Tibial nerve (tissue), 3 donors: Measurements from ENCODE around the gene SGMS2.

Experiments
- POLR2A ChIP-seq, 2 donors: fragments of 450-650 bp; IDR thresholded peaks; one replicate each; pipeline ENCODE4 v1.6.1; 2017; ENCODE audit warnings: antibody characterized with exemption in 2 of 2, mild to moderate bottlenecking in 2 of 2, moderate library complexity in 2 of 2
- TF ChIP-seq, protein P1 (sequence below), 5 experiments: fragments of 200-600 bp in 3 of 5; fragments of 450-650 bp in 2 of 5; sonication (generic) in 3 of 5; IDR thresholded peaks; one replicate each; pipeline ENCODE4 v1.5.1; 2016 to 2019; ENCODE audit warnings: antibody characterized with exemption in 5 of 5, mild to moderate bottlenecking in 3 of 5, moderate library complexity in 2 of 5

DNA sequence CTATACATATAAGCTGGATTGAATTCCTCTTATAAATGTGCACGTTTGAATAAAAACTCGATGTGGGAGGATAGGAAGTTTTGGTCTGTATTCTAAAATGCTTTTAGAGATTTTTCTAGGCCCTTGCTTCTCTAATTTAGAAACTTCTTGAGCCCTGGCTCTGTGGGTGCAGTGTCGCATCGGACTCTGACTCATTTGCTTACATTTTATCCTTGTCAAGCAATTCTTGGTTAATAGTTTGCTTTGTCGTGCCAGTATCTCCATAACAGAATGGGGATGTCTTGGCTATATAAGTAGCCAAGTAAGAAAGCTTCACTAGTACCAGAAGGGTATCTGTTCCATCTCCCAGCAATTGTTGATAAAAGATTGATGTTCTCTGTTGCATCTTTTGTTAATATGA, 10.7 kb downstream of the SGMS2 start:
- TF ChIP-seq POLR2A (IDR thresholded peaks at IDR 0.05): no peak
- TF ChIP-seq, protein P1, sequence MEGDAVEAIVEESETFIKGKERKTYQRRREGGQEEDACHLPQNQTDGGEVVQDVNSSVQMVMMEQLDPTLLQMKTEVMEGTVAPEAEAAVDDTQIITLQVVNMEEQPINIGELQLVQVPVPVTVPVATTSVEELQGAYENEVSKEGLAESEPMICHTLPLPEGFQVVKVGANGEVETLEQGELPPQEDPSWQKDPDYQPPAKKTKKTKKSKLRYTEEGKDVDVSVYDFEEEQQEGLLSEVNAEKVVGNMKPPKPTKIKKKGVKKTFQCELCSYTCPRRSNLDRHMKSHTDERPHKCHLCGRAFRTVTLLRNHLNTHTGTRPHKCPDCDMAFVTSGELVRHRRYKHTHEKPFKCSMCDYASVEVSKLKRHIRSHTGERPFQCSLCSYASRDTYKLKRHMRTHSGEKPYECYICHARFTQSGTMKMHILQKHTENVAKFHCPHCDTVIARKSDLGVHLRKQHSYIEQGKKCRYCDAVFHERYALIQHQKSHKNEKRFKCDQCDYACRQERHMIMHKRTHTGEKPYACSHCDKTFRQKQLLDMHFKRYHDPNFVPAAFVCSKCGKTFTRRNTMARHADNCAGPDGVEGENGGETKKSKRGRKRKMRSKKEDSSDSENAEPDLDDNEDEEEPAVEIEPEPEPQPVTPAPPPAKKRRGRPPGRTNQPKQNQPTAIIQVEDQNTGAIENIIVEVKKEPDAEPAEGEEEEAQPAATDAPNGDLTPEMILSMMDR (IDR thresholded peaks at IDR 0.05): no peak
